ENCODE data around the gene PITX2. TPM values are rescaled to one million over a fixed set of nuclear protein-coding genes. Genes with fewer than 3 reads are reported as not detected.

PITX2 gene
- total and polyA plus RNA-seq, 2 experiments from 2014 or later: 0.52 to 0.99 TPM

DNA sequence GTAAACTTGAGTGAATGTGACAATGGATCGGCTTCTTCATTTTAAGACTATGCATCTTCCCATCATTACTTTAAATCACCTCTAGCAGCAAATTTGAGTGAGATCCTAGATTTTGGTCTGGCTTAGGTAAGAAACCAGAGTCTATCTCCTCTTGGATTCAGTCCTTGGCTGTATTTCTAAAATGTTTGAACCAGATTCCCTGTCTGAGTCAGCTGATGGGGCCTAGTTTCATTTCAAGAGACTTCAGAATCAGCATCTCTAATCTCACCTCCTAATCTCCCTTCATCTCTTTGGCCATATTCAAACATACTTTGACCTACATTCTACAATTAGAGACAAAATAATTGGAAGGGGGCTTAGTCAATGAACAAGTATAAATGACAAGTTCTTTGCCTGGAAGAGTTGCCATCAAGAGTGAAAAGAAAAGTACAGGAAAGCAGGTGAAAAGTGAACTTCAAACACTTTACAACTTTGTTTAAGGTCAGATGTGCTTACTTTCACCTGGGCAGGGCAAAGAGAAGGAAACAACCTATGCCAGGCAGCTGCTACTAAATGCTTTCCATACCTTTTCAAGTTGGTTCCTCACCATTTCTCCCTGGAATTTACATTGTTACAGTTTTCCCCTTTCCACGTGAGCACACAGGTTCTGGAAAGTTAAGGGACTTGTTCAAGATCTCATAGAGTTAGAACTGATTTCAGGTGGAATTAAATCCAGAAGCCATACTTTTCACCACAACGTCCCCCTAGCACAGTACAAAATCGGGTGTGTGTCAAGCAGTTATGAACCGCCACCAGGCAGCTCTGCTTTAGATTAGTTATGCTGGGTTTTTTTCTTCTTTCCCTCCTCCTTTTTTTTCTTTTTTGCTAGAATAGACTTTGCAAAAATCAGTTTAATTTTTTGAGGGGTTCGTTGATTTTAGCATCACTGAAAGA is 30.7 kb upstream of the PITX2 start (continued):
- TF ChIP-seq ZNF462 (CRISPR knock-in tag; IDR thresholded peaks at IDR 0.05) (no peak), CREB1 (CRISPR knock-in tag; IDR thresholded peaks at IDR 0.05; ENCODE audit: low read depth) (no peak), EZH2phosphoT487 (IDR thresholded peaks at IDR 0.05; ENCODE audit: unreplicated experiment) (no peak)

DNA sequence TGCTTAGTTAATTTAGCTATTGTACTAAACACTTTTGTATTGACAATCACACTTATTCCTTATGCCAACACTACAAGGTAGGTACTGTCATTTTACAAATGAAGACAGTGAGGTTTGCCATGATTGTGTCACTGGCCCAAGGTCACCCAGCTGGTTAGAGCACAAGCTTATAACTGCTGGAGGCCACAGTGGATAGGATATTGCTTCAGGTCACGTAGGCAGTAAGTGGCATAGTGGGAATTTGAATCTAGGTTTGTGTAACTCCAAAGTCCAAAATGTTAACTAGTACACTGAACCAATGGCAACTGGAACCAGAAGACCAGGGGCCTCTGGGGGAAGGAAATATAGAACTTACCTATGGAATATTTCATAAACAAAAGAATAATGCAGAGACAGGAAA is 21.1 kb upstream of the PITX2 start:
- Mint-ChIP-seq H3K9me3 (no peaks in the 10 kb centered on the region), H3K4me3 (no peak overlapping the region), H3K27ac (no peak overlapping the region), H3K27me3 (ENCODE audit: insufficient read depth, low read depth, poor library complexity) (peaks cover 37% of the 10 kb centered on the region), H3K36me3 (ENCODE audit: low read depth) (no peaks in the 10 kb centered on the region), H3K4me1 (peaks cover 39% of the 10 kb centered on the region)
- Histone ChIP-seq H3K4me2 (peak overlapping the region; percentile 2), H4K20me1 (replicated peaks; ENCODE audit: insufficient read depth) (no peaks in the 10 kb centered on the region), H2AFZ (no peak overlapping the region), H3K79me2 (replicated peaks; ENCODE audit: insufficient read depth) (no peaks in the 10 kb centered on the region), H3K4me3 (no peak overlapping the region), H3K27me3 (ENCODE audit: insufficient read depth) (peaks cover 43% of the 10 kb centered on the region), H3K36me3 (ENCODE audit: insufficient read depth) (no peaks in the 10 kb centered on the region), H3F3A (replicated peaks; ENCODE audit: low read depth) (peaks cover 20% of the 10 kb centered on the region), H3K9me2 (ENCODE audit: insufficient read depth) (no peaks in the 10 kb centered on the region), H3K4me1 (ENCODE audit: insufficient read depth) (peaks cover 43% of the 10 kb centered on the region), H3K27ac (ENCODE audit: low read depth) (no peak overlapping the region)
- no peak for DNase-seq (ENCODE audit: low spot score)
- ATAC-seq: no peak
- TF ChIP-seq ETS1 (IDR thresholded peaks at IDR 0.05) (no peak), JUNB (IDR thresholded peaks at IDR 0.05; ENCODE audit: unreplicated experiment) (no peak), REST (IDR thresholded peaks at IDR 0.05; ENCODE audit: unreplicated experiment) (no peak), ZNF331 (CRISPR knock-in tag; IDR thresholded peaks at IDR 0.05; ENCODE audit: low read depth) (no peak), ZNF114 (CRISPR knock-in tag; IDR thresholded peaks at IDR 0.05) (no peak), STAT1 (IDR thresholded peaks at IDR 0.05; ENCODE audit: unreplicated experiment) (no peak), EZH2 (IDR thresholded peaks at IDR 0.05; ENCODE audit: low read depth, unreplicated experiment) (no peak), CREB1 (CRISPR knock-in tag; IDR thresholded peaks at IDR 0.05; ENCODE audit: low read depth) (no peak), NANOG (IDR thresholded peaks at IDR 0.05; ENCODE audit: borderline replicate concordance) (no peak), POLR2AphosphoS5 (IDR thresholded peaks at IDR 0.05; ENCODE audit: low read depth) (no peak)
